Forelimb muscle (tissue), 1 donor: ENCODE data around the gene SEPTIN10. TPM values are rescaled to one million over a fixed set of nuclear protein-coding genes. Genes with fewer than 3 reads are reported as not detected.
"Not testable (repeated sequence)": the region's sequence is repeated elsewhere in the genome, so short reads cannot be mapped to it uniquely, and the experiment has no call there.

Experiments
- DNase-seq: peaks from one replicate; pipeline ENCODE4 v3.0.0-alpha.2; 2013; ENCODE audit warnings: low read depth
- polyA plus RNA-seq: library from polyadenylated mRNA; unstranded; fragments of 120-200 nt; gene quantifications from one replicate; pipeline ENCODE4 v1.2.1, GENCODE V29; 2013; ENCODE audit not compliant: insufficient read length

SEPTIN10 gene
- polyA plus RNA-seq, 1 donor: 75.9 TPM

DNA sequence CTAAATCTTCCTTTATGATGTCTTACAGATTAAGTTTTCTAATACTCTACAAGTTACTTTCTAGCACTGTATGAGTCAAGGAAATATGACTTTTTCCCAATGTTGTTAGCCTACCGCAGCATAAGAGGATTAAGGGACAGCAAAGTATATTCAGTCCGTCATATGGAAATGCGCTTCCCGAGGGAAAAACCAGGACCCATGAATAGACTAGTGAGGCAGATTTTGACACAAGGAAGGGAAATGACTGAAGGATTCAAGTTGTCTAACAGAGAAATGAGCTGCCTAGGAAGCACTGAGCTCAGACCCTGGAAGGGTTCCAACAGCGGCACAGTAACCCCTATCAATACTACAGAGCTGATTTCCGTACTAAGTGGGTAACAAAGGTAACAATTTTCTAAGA is 12.0 kb downstream of the SEPTIN10 start:
- no peak for DNase-seq

DNA sequence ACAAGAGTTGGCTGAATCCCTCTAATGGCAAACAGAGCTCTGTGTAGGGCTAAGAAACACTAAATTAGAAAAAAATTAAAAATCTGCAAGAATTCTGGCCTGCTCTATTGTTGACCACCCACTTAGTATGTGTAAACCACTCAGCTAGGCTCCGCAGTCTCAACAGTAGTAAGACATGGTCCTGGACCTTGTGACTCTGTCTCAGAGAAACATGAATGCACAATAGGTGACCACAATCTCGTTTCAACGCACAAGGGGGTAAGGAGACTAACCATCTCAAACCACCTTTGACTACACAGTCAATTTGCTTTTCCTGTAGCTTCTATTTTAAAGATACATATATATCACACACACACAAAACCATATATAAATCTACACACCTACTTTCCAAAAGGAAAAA is 16.5 kb downstream of the SEPTIN10 start:
- no peak for DNase-seq

DNA sequence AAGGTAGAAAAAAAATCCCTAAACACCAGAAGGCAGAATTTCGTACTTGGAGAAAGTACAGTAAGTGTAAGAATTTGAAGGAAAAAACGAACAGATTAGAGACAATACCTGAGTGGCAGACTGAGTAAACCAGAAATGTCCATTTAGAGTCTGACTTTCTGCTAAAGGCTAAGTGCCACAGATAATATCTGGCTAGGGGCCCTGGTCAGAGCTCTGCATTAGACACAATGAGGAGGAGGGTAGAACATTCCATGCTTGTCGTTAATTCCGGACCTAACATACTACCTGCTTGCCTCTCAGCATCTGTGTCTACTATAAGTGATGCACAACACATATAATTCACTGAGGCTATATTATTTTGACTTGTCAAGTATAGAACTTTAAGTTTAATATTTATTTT is 18.1 kb downstream of the SEPTIN10 start:
- no peak for DNase-seq

DNA sequence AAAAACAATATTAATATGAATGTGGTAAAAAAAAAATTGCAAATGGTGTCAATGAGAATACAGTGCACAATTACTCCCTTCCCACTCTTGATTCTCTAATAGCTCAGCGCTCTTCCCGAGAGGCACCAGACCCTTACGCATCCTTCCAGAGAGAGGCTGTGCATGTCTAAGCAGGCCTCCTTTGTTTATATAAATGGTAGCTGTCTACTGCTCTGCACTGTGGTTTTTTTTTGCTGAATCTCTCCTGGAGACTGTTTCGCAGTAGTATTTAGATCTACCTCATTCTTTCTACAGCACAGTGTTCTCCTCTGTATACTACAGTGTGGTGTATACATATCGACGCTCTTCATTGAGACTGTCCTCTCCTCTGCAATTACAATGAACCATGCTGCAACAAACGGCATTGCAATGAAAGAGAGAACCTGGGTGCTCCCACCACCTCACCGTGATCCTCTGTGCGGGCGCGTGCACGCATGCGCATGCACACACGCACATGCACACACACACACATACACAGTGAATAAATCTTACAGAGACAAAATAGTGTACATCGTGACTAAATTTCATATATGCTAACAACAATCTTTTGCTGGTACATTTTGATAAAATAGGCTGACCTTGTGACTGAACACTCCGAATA is 19.4 kb downstream of the SEPTIN10 start:
- DNase-seq: no peak

DNA sequence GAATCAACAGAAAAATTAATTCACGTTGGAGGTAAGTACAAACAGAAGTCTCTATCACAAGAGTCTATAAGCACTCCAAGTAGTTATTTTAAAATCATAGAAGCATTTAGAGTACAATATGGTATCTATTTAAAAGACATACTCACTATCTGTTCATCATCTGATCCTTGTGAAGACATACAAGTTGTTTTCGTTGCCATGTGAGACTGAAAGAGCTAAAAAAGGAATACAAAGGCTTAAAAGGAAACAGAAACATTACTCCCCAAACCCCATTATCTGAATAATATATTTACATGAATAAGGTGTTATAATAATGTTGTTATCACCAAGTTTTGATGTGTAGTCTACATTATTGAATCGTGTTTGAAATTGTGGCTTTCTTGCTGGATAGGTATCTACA is 20.9 kb downstream of the SEPTIN10 start:
- DNase-seq: no peak

DNA sequence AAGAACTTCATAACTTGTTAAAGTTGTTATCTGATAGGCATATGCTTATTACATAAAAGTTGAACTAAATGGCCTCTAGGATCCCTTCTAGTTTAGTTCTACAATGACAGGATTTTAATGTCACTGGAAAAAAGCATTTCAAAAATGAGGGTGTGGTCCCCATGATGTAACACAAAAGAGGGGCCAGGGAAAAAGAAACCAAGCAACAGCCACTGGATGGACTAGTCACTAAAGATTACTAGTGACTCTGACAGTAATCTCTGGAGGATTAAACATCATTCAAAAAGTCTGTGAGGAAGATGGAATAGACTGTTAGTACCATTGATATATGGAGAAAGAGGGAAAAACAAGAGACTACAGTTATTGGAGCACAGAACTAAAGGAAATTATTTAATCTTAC is 22.6 kb downstream of the SEPTIN10 start:
- DNase-seq: no peak

DNA sequence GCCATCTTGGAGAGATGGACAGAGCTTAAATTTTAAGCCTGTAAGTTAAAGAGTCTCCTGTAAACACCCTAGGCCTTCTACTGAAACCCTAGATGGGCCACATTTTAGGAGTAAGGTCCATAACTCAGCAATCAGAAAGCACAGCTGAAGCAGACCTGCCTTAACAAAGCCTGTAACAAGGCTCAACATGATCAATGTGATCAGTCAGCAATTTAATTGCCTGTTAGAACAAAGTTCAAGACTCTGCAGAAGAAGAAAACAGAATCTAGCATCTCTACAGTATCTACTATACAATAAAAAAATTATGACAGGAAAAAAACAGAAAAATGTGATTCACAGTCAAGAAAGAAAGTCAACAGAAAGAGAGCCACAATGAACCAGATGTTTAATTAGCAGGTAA is 27.1 kb downstream of the SEPTIN10 start:
- no peak for DNase-seq

DNA sequence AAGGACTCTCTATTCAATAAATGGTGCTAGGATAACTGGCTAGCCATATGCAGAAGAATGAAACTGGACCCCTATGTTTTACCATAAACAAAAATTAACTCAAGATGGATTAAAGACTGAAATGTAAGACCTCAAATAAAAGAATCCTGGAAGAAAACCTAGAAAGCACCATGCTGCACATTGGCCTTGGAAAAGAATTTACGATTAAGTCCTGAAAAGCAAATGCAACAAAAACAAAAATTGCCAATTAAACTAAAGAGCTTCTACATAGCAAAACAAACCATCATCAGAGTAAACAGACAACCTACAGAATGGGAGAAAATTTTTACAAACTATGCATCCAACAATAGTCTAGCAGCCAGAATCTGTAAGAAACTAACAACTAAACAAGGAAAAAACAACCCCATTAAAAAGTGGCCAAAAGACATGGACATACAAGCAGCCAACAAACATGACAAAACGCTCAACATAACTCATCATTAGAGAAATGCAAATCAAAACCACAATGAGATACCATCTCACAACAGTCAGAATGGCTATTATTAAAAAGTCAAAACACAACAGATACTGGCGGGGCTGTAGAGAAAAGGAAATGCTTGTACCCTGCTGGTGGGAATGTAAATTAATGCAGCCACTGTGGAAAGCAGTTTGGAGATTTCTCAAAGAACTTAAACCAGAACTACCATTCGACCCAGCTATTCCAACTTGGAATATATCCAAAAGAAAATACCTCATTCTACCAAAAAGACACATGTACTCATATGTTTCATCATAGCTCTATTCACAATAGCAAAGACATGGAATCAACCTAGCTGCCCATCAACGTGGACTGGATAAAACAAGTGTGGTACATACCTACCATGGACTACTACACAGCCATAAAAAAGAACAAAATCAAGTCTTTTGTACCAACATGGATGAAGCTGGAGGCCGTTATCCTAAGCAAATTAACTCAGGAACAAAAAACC is 30.6 kb downstream of the SEPTIN10 start:
- no peak for DNase-seq

DNA sequence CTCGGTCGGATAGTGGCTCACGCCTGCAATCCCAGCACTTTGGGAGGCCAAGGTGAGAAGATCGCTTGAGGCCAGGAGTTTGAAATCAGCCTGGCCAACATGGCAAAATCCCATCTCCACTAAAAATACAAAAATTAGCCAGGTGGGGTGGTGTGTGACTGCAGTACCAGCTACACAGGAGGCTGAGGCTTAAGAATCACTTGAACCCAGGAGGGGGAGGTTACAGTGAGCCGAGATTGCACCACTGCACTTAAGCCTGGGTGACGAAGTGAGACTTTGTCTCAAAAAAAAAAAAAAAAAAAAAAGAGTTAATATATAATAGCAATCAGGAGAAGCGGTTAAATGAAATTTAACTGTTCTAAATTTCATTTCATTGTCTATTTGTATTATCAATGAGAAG is 36.1 kb downstream of the SEPTIN10 start:
- DNase-seq: not testable (repeated sequence)

DNA sequence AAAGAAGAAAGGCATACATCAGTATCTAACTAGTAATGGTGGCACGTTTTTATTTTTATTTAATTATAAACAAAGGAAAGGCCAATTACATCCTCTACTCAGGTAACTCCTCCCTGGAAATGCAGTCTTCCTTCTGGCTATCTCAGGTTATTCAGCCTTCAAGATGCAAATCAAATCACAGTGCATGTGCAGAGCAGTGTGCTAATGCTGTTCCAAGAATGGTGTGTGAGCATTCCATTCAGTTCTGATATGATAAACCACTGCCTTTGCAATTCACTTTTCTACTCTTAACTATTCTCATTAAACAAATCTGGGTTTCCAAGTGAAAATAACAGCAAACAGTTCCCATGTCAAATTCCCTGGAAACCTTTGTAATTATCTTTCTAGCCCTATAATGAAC is 38.4 kb downstream of the SEPTIN10 start:
- DNase-seq: no peak

DNA sequence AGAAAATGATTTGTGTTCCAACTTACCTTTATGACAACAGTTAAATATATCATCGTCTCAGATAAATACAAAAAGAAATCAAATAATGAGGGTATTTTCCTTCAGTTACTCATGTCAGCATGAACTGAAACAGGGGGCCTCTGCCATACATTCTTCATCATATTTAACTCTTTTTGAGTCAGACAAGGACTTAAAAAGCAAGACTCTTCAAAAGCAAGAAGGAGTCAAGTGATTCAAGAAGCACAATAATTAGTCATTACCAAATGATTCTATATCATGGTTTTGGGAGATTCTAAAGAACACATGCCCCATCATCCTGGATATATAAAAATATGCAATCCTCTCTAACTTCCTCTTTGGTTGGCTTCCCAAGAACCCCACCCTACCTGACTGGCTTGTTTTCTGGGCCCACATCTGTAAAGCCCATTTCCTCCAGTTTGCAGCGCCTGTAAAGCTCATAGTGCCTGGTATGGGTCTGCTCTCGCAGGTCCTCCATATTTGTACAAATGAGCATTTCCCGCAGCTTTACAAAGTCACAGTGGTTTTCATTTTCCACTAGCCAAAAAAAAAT is 49.7 kb downstream of the SEPTIN10 start:
- no peak for DNase-seq

DNA sequence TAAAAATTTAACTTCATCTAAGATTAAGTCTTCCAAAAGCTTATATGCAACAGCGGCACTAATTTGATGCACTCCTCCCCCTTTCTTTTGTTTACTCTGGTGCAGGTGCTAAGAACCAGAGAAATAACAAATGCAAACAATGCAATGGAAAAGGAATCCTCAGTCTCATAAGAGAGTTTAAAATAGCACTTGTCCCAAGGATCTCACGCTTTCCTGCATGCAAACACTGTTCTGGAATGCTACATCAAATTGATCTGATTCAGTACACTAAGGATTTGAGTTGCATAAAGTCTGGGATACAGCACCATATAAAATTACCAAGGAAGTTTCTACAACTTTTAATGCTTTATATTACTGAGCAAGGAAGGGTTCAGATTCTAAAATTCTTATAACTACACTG is 50.5 kb downstream of the SEPTIN10 start:
- DNase-seq: no peak

DNA sequence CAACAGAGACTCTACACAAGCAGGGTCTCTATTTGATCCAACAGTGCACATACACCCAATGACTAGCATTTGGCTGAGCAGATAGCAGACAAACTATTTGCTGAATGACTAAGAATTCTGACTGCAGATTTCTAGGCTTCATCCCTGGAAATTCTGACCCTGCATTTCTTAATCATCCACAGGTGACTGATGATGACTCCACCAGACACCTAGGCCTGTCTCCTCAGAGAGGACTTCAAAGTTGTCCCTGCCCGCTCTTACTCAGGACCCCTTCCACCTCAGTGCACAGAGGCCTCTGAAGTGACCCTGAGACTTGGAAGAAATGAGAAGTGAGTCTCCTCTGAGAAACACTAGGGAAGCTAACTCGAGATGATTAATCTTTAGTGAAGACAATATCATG is 51.3 kb downstream of the SEPTIN10 start:
- no peak for DNase-seq

DNA sequence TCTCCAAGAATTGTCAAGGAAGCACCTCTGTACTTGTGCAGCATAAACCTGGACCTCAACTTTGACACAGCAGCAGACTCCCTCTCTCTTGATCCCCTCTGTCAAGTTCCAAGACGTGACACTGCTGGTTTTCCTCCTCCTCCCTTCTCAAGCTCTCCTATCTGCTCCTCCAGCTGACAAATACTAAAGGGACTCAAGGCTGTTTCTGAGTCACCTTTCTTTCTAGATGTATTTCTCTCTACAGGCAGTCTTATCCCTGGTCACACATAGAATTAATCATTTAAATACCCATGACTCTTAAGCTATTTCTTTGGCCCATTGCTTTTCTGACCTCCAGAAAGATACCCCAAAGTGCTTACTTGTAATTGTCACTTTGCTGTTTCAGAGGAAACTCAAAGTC is 53.5 kb downstream of the SEPTIN10 start:
- DNase-seq: no peak

DNA sequence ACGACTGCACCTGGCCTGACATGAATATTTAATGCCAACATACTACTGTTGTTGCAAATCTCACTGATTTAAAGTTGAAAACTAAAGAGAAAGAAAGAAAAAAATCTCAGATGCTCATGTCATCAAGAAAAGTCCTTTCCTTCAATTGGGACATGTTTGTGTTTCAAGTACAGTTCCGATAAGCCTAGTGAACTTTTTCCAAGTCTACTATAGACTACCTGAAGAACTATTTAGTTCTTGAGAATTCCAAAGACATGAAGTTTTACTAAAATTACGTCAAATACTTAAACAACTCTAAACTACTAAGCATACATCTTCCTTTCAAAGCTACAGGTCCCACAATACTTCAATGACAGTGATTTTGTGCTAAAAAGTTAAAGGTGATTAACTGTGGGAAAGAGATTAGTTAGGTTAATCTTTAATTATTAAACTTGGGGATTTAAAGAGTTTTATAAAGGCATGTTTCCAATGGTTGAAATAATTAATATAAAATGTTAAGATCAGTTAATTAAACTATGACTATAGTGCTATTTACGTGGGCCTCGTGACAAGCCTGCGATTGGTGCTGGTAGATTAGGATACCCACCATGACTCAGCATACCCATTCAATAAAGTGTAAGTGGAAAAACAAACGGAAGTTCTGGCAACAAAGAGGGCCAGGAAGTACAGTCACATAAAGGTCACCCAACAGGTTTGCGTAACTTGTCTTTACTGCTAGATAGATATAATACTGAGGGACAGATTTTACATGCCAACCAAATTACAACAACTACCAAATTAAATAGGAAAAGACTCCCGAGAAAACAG is 55.5 kb downstream of the SEPTIN10 start:
- no peak for DNase-seq

DNA sequence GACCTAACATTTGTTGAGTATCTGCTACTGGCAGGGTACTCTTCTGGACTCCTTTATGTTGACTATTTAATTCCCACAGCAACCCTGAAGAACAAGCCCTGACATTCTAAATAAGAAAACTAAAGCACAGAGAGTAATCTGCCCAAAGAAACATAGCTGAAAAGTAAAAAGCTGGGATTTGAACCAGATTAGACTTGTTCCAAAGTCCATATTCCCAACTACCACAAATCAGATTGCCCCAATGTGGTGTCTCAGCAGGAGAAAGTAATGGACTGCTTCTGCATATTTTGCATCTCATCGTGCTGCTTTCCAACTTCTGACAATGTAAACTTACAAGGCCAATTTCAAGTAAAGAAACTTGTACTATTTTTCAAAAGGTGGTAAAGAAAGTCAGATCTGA is 56.5 kb downstream of the SEPTIN10 start:
- DNase-seq: no peak

DNA sequence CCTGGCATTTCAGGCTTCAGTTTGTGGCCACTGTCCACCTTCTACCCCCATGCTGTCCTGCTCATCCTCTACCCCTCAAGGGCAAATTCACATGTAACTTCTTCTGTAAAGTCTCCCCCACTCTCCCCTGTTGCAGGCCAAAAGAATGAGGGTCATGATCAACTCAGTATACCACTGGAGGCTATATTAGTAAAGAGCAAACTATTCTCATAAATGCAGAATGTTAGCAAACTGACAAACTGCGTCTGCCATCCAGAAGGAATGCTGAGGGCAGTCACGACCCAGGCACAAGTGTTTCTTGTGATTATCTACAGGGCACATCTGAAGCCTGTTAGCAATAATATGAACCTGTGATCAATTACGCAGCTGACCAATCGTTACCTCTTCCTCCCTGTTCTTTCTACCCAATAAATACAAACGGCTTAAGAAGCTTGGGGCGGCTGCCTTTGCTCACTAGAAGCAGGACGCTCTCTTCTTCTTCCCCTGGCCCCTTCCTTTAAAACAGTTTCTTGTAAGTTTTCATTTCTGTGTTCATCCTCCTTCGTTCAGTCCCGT is 58.3 kb downstream of the SEPTIN10 start:
- no peak for DNase-seq

DNA sequence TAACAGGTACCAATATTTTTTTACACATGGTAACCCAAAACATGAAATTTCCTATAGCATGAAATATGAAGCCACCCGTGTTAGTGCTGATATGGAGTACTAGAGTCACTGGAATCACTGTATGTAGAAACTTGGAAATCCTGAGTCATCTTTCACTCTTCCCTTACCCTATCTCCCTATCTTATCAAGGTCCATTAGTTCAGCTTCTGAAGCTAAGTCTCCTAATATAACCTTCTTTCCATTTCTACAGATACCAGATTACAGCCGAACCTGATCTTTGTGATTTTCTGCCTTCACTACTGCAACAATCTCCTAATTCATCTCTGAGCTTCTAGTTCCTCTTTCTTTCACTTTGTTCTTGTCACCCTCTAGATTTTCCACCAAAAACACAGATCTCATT is 59.0 kb downstream of the SEPTIN10 start:
- no peak for DNase-seq

DNA sequence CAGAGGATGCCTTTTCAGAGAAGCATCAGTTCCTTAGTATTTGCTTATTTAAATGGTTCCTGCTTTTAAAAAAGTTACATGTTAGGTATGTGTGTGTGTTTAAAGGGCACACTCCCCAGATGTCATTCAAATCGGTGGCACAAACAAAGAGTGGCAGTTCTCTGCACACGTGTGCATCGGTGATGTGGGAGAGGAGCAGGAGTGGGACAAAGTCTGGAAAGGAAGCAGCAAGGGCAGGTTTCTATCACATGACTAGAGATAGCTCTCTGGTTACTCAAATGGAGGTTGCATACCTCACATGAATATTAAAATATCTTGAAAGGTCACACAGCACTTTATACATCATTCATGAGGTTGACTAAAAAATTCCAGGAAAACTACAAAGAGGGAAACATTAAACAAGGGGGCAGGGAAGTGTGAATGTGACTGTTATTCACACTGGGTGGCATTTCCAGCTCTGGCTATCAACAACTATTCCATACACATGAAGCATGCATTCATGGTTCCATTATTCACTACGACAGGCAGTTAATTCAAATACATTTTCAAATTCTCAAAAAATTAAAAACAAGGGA is 64.7 kb downstream of the SEPTIN10 start:
- DNase-seq: no peak

DNA sequence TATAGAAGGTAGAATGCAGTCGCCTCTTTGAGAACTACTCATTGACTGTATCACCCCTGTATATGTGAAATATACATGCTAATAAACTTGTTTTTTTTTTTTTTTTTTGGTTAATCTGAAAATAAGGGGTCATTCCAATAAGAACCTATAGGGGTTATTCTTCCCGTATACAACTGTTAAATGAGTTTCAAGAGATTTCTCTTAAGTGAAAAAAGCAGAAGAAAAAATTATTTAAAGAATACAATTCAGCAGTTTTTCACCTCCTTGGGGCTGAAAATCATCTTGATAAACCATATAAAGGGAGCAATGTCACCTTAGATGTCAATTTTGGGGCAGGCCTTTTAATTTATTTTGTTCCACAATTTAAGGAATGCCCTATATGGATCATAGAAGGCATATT is 66.5 kb downstream of the SEPTIN10 start:
- DNase-seq: no peak
